Activated naive CD8-positive, alpha-beta T cell treated with anti-CD3 and anti-CD28 coated beads, Interleukin-2, amount 50 U/mL, for 24 hours (primary cell): Measurements from ENCODE around the gene PLEKHA6.
A peak's percentile ranks its signal among the peaks of the same experiment; 100 is the strongest.

Source experiments
- ATAC-seq: fragments of 150-1000 bp; cut with Tn5 transposase; one replicate; pipeline ENCODE4 v1.10.0; 2021
- DNase-seq: peaks from one replicate; pipeline ENCODE4 v3.0.0; 2021
- H3K27ac Mint-ChIP-seq: one replicate; pipeline ENCODE4 v1.8.0; 2021; ENCODE audit warnings: mild to moderate bottlenecking, mixed read lengths
- H3K27me3 Mint-ChIP-seq: one replicate; pipeline ENCODE4 v1.8.0; 2021; ENCODE audit warnings: mixed read lengths
- H3K36me3 Mint-ChIP-seq: one replicate; pipeline ENCODE4 v1.8.0; 2021; ENCODE audit warnings: low read depth, mixed read lengths
- H3K4me1 Mint-ChIP-seq: one replicate; pipeline ENCODE4 v1.8.0; 2021; ENCODE audit warnings: mixed read lengths
- H3K4me3 Mint-ChIP-seq: one replicate; pipeline ENCODE4 v1.8.0; 2021; ENCODE audit warnings: mild to moderate bottlenecking, moderate library complexity, mixed read lengths
- H3K9me3 Mint-ChIP-seq: one replicate; pipeline ENCODE4 v1.8.0; 2021; ENCODE audit warnings: mixed read lengths

The PLEKHA6 gene

DNA sequence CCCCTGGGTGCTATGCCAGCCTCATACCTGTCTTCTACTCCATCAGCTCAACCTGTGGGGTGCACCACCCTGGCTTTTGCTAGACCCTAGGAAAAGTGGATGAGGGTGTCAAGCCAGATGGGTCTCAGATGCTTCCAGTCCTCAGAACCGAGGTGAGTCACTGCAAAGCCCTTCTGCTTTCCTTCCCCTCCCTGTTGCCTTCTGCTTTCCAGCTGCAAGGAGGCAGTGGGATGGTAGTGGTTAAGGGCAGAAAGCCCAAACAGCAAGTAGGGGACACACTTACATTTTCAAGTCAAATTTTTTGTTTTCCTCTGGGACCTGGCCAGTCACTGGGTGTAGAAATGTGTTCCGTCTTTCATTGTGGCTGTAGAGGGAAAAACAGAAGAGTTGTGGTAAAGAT, 85.3 kb downstream of the PLEKHA6 start:
- Mint-ChIP-seq H3K4me3 (no peak overlapping the region), H3K27ac (no peak overlapping the region), H3K9me3 (no peaks in the 10 kb centered on the region), H3K27me3 (no peaks in the 10 kb centered on the region), H3K4me1 (no peaks in the 10 kb centered on the region), H3K36me3 (no peaks in the 10 kb centered on the region)
- ATAC-seq = no peak
- DNase-seq = no peak

DNA sequence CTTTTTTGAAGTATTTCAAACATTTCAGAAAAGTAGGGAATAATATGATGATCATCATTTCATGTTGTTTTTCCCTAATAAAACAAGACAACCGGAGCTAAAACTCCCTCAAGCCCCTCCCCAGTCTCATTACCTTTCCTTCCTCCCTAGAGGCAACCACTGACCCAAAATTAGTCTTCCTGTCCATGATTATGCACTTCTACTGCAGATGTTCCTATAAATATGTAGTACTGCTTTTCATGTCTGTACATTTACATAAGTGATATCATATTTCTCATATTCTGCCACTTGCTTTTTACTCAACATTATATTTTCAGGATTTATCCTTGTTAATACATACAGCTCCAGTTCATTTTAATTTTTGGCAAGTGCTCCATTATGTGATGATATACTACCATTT, 87.2 kb downstream of the PLEKHA6 start:
- no peak overlapping the region for H3K4me3 Mint-ChIP-seq
- DNase-seq = no peak
- H3K27me3 Mint-ChIP-seq = peaks cover 4% of the 10 kb centered on the region
- H3K4me1 Mint-ChIP-seq = no peaks in the 10 kb centered on the region
- no peak for ATAC-seq
- H3K27ac Mint-ChIP-seq = no peak overlapping the region
- H3K9me3 Mint-ChIP-seq = no peaks in the 10 kb centered on the region
- H3K36me3 Mint-ChIP-seq = no peaks in the 10 kb centered on the region

GRCh38 chr1:204271970-204272369, 87.8 kb downstream of the PLEKHA6 start:
- H3K9me3 Mint-ChIP-seq = no peaks in the 10 kb centered on the region
- no peak overlapping the region for H3K4me3 Mint-ChIP-seq
- H3K27me3 Mint-ChIP-seq = peaks cover 4% of the 10 kb centered on the region
- DNase-seq (no peak), ATAC-seq (no peak)
- H3K36me3 Mint-ChIP-seq = no peaks in the 10 kb centered on the region
- H3K4me1 Mint-ChIP-seq = no peaks in the 10 kb centered on the region
- no peak overlapping the region for H3K27ac Mint-ChIP-seq

DNA sequence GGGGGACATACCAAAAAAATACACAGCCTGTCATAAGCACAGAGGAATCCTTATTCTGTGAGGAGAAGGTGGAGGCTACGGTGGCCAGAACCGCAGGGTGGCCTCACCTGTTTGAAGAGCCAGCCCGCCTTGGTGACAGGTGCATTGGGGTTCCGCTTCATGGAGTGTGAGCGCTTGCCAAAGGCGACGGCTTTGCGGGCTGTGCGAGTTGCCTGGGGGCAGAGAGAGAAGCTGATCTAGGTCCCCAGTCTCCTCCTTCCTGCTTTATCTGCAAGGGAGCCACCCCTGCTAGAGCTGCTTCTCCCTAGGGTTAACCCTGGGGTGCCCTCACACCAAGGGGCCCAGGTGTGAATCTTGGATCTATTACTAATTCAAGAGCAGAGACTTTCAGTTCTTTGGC, 91.6 kb downstream of the PLEKHA6 start:
- Mint-ChIP-seq H3K4me1 (no peaks in the 10 kb centered on the region), H3K4me3 (no peak overlapping the region), H3K9me3 (no peaks in the 10 kb centered on the region), H3K36me3 (no peaks in the 10 kb centered on the region), H3K27ac (no peak overlapping the region), H3K27me3 (peaks cover 4% of the 10 kb centered on the region)
- ATAC-seq (no peak), DNase-seq (no peak)

- Mint-ChIP-seq H3K27ac (no peak overlapping the region), H3K36me3 (no peaks in the 10 kb centered on the region), H3K9me3 (no peaks in the 10 kb centered on the region), H3K4me3 (no peak overlapping the region), H3K27me3 (peaks cover 4% of the 10 kb centered on the region), H3K4me1 (no peaks in the 10 kb centered on the region)
- ATAC-seq (no peak), DNase-seq (no peak)
These were observed 92.5 kb downstream of the PLEKHA6 start for GRCh38 chr1:204267191-204267601.

GRCh38 chr1:204266504-204267034, 93.2 kb downstream of the PLEKHA6 start:
- Mint-ChIP-seq H3K36me3 (no peaks in the 10 kb centered on the region), H3K4me1 (no peaks in the 10 kb centered on the region)

GRCh38 chr1:204265665-204266064, 94.1 kb downstream of the PLEKHA6 start:
- ATAC-seq = no peak
- DNase-seq = no peak
- Mint-ChIP-seq H3K27ac (no peak overlapping the region), H3K9me3 (no peaks in the 10 kb centered on the region), H3K36me3 (no peaks in the 10 kb centered on the region), H3K4me1 (no peaks in the 10 kb centered on the region), H3K27me3 (peaks cover 4% of the 10 kb centered on the region), H3K4me3 (no peak overlapping the region)

More at GRCh38 chr1:204266504-204267034, 93.2 kb downstream of the PLEKHA6 start:
- DNase-seq (no peak), ATAC-seq (no peak)
- Mint-ChIP-seq H3K9me3 (no peaks in the 10 kb centered on the region), H3K4me3 (no peak overlapping the region), H3K27ac (no peak overlapping the region), H3K27me3 (peaks cover 4% of the 10 kb centered on the region)

DNA sequence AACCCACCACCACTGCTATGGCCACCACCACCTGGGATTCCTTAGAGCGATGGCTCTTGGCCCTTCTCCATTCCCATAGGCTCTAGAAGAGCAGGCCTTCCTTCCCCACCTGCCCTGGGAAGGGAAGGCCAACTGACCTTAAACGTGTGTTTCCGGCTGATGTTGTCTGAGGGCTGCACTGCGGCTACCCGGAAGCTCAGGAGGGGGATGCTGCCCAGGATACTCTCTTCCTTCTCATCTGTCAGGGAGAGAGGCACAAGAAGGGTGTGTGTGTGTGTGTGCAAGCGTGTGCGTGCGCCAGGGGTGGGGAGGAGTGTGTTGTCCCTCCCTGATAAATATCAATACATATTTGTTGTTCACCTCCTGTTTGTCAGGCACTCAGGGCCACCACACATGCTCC, 94.9 kb downstream of the PLEKHA6 start:
- no peak for ATAC-seq
- Mint-ChIP-seq H3K27ac (no peak overlapping the region), H3K9me3 (no peaks in the 10 kb centered on the region), H3K27me3 (peaks cover 4% of the 10 kb centered on the region), H3K36me3 (no peaks in the 10 kb centered on the region), H3K4me3 (no peak overlapping the region), H3K4me1 (no peaks in the 10 kb centered on the region)
- no peak for DNase-seq

DNA sequence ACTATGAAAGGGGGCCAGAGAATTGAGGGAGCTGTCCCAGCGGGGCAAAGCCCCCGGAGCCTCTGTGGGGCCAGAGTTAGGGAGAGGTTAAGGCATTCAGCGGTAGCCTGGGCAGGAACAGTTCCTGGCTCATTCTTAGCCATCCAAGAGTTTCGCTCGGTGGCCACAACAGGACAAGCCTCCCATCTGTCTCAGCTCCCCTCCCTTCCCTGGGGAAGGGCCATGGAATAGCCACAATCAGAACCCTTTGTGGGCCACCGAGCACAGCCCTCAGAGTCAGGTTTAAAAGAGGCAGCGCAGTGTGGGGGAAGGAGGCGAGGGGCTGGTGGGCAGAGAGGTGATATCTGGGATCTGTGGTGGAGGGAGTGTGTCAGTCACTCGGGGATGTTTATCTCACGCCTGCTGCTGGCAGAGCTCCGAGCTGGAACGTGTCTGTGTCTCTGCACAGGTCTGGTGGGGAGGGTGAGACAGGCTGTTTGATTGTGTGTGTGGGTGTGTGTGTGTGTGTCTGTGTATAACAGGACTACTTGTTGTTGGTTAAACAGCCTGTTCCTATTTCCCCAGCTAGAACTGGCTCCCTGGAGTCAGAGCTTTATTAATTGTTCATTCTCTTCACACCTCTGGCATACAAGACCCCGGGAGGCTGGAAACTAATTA, 96.3 kb downstream of the PLEKHA6 start:
- no peaks in the 10 kb centered on the region for H3K27me3 Mint-ChIP-seq
- H3K9me3 Mint-ChIP-seq = no peaks in the 10 kb centered on the region
- no peaks in the 10 kb centered on the region for H3K4me1 Mint-ChIP-seq
- H3K27ac Mint-ChIP-seq = peak overlapping the region; percentile 58
- no peak overlapping the region for H3K4me3 Mint-ChIP-seq
- DNase-seq (no peak), ATAC-seq (no peak)
- no peaks in the 10 kb centered on the region for H3K36me3 Mint-ChIP-seq

DNA sequence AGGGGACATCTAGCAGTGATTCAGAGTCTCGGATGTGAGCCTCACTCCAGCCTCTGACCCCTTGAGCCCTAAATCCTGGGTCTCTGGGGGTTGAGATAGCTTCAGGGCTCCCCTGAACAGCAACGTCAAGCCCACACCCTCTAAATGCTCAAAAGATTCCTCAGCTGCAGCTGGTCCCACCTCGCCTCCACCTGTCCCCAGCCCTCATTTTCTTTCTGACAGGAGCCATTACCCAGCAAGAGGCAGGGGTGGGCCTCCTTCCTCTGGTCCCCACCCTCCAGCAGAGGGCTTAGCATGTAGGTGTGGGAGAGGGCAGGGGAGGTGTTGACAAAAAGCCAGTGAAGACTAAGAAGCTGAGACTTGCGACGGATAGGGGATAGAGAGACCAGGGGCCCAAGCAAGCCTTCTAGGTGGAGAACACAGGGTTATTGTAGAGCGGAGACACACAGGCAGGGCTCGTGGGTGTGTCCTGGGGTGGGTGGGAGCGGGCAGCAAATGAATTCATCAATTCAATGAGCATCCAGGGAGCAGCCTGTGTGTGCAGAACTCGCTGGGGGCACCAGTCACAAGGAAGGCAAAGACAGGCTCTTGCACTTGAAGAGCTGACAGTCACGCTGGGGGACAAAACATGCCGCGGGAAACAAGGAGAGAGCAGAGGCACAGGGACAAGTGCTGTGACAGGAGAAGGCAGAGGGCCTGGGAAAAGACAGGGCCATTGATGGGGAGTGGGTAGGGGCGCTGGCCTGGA, 97.0 kb downstream of the PLEKHA6 start:
- Mint-ChIP-seq H3K4me3 (no peak overlapping the region), H3K9me3 (no peaks in the 10 kb centered on the region), H3K27me3 (no peaks in the 10 kb centered on the region), H3K36me3 (no peaks in the 10 kb centered on the region), H3K27ac (no peak overlapping the region), H3K4me1 (no peaks in the 10 kb centered on the region)
- ATAC-seq = no peak
- DNase-seq = no peak

GRCh38 chr1:204261746-204262505, 97.8 kb downstream of the PLEKHA6 start:
- ATAC-seq = no peak
- Mint-ChIP-seq H3K27me3 (no peaks in the 10 kb centered on the region), H3K9me3 (no peaks in the 10 kb centered on the region), H3K4me3 (no peak overlapping the region), H3K36me3 (no peaks in the 10 kb centered on the region), H3K27ac (no peak overlapping the region), H3K4me1 (no peaks in the 10 kb centered on the region)
- DNase-seq = no peak

- no peak for DNase-seq
- Mint-ChIP-seq H3K4me3 (no peak overlapping the region), H3K36me3 (no peaks in the 10 kb centered on the region), H3K4me1 (no peaks in the 10 kb centered on the region), H3K27ac (no peak overlapping the region), H3K9me3 (no peaks in the 10 kb centered on the region), H3K27me3 (no peaks in the 10 kb centered on the region)
- ATAC-seq = no peak
These were observed 98.5 kb downstream of the PLEKHA6 start for GRCh38 chr1:204261266-204261665.

GRCh38 chr1:204260601-204261197, 99.0 kb downstream of the PLEKHA6 start:
- no peaks in the 10 kb centered on the region for H3K9me3 Mint-ChIP-seq
- no peak overlapping the region for H3K4me3 Mint-ChIP-seq
- no peaks in the 10 kb centered on the region for H3K4me1 Mint-ChIP-seq
- no peaks in the 10 kb centered on the region for H3K36me3 Mint-ChIP-seq
- H3K27ac Mint-ChIP-seq = no peak overlapping the region
- ATAC-seq (no peak), DNase-seq (no peak)
- no peaks in the 10 kb centered on the region for H3K27me3 Mint-ChIP-seq

DNA sequence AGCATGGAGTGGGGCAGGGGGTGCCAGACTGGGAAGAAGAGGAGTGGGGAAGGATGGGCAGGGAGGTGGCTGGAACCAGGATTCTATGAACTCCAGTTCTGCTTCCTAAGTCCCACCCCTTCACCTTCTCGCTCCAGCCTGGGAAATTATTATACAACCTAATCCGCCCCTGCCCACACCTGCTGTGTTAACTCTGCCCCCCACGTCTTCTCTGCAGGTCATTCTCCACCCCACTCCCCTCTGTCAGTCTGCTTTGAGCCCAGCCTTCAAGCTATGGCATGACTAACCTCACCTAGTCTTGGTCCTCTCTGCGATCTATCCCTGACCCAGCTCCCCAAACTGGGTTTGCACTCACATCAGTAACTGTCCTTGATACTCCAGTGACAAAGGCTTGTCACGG, 99.9 kb downstream of the PLEKHA6 start:
- no peak overlapping the region for H3K27ac Mint-ChIP-seq

More for the DNA sequence above, 99.9 kb downstream of the PLEKHA6 start:
- Mint-ChIP-seq H3K36me3 (no peaks in the 10 kb centered on the region), H3K27me3 (no peaks in the 10 kb centered on the region), H3K4me3 (no peak overlapping the region), H3K9me3 (no peaks in the 10 kb centered on the region), H3K4me1 (no peaks in the 10 kb centered on the region)
- DNase-seq (no peak), ATAC-seq (no peak)
